Parathyroid adenoma (tissue), 2 donors: ENCODE measurements around the gene PPIF.

Experiments
- H2AFZ ChIP-seq: fragments of 300-600 bp; sonication (generic); one replicate; pipeline ENCODE4 v1.7.0; 2017; ENCODE audit warnings: antibody characterized with exemption, mild to moderate bottlenecking
- H3K27ac ChIP-seq: fragments of 300-600 bp; sonication (generic); one replicate; pipeline ENCODE4 v1.7.0; 2017
- H3K27me3 ChIP-seq: fragments of 300-600 bp; sonication (generic); one replicate; pipeline ENCODE4 v1.7.0; 2017; ENCODE audit warnings: low read length; ENCODE audit not compliant: control insufficient read depth, insufficient read depth
- H3K36me3 ChIP-seq: fragments of 300-600 bp; sonication (generic); one replicate; pipeline ENCODE4 v1.7.0; 2017; ENCODE audit warnings: low read length; ENCODE audit not compliant: control insufficient read depth, insufficient read depth
- H3K4me1 ChIP-seq: fragments of 300-600 bp; sonication (generic); one replicate; pipeline ENCODE4 v1.7.0; 2017; ENCODE audit warnings: control low read depth
- H3K4me2 ChIP-seq: fragments of 300-600 bp; sonication (generic); one replicate; pipeline ENCODE4 v1.7.0; 2017; ENCODE audit warnings: low read length
- H3K4me3 ChIP-seq: fragments of 300-600 bp; sonication (generic); one replicate; pipeline ENCODE4 v1.7.0; 2017; ENCODE audit warnings: low read depth, low read length
- H3K79me2 ChIP-seq: fragments of 300-600 bp; sonication (generic); one replicate; pipeline ENCODE4 v1.7.0; 2017; ENCODE audit warnings: control low read depth
- H3K9ac ChIP-seq: fragments of 300-600 bp; sonication (generic); one replicate; pipeline ENCODE4 v1.7.0; 2017; ENCODE audit warnings: mild to moderate bottlenecking
- H3K9me3 ChIP-seq: fragments of 300-600 bp; sonication (generic); one replicate; pipeline ENCODE4 v1.7.0; 2017; ENCODE audit warnings: low read length; ENCODE audit not compliant: control insufficient read depth
- CTCF ChIP-seq: fragments of 300-600 bp; sonication (generic); IDR thresholded peaks from one replicate; pipeline ENCODE4 v1.7.0; 2017; ENCODE audit warnings: antibody characterized with exemption, mild to moderate bottlenecking
- donor health status: primary hyperparathyroidism.

Gene PPIF

GRCh38 chr10:79310200-79310865 lies 36.9 kb upstream of the PPIF start:
- Histone ChIP-seq H3K79me2 (no peaks in the 10 kb centered on the region), H3K27me3 (no peaks in the 10 kb centered on the region), H3K9me3 (no peaks in the 10 kb centered on the region), H3K4me2 (no peak overlapping the region), H3K4me1 (no peaks in the 10 kb centered on the region), H3K4me3 (no peak overlapping the region), H3K27ac (no peak overlapping the region), H2AFZ (no peak overlapping the region), H3K9ac (no peak overlapping the region), H3K36me3 (no peaks in the 10 kb centered on the region)
- no peak for TF ChIP-seq CTCF

- H3K79me2 ChIP-seq: no peaks in the 10 kb centered on the region
- no peak overlapping the region for H3K9ac ChIP-seq
- no peak for TF ChIP-seq CTCF
- H2AFZ ChIP-seq: no peak overlapping the region
- H3K27me3 ChIP-seq: no peaks in the 10 kb centered on the region
- no peak overlapping the region for H3K4me2 ChIP-seq
- no peaks in the 10 kb centered on the region for H3K36me3 ChIP-seq
- H3K4me3 ChIP-seq: no peak overlapping the region
- H3K9me3 ChIP-seq: no peaks in the 10 kb centered on the region
- no peaks in the 10 kb centered on the region for H3K4me1 ChIP-seq
- H3K27ac ChIP-seq: no peak overlapping the region
Measured at GRCh38 chr10:79310911-79311573, 36.2 kb upstream of the PPIF start.

GRCh38 chr10:79311581-79312407 lies 35.5 kb upstream of the PPIF start:
- no peak for TF ChIP-seq CTCF
- no peak overlapping the region for H3K4me3 ChIP-seq

GRCh38 chr10:79312601-79313187 lies 34.6 kb upstream of the PPIF start:
- Histone ChIP-seq H3K4me2 (no peak overlapping the region), H3K9ac (no peak overlapping the region), H3K4me3 (no peak overlapping the region), H3K9me3 (no peaks in the 10 kb centered on the region), H3K4me1 (no peaks in the 10 kb centered on the region), H2AFZ (no peak overlapping the region), H3K79me2 (no peaks in the 10 kb centered on the region), H3K27me3 (no peaks in the 10 kb centered on the region), H3K36me3 (no peaks in the 10 kb centered on the region), H3K27ac (no peak overlapping the region)
- TF ChIP-seq CTCF: no peak

More at GRCh38 chr10:79311581-79312407, 35.5 kb upstream of the PPIF start:
- Histone ChIP-seq H3K4me1 (no peaks in the 10 kb centered on the region), H3K27me3 (no peaks in the 10 kb centered on the region), H3K4me2 (no peak overlapping the region), H3K36me3 (no peaks in the 10 kb centered on the region), H3K79me2 (no peaks in the 10 kb centered on the region), H3K27ac (no peak overlapping the region), H2AFZ (no peak overlapping the region), H3K9ac (no peak overlapping the region), H3K9me3 (no peaks in the 10 kb centered on the region)
